Activated T-helper 1 cell treated with Interleukin-2 at 50 U/mL for 16 hours (primary cell): Measurements from ENCODE around the gene BLTP2.

ENCODE experiments used
- DNase-seq: peaks from one replicate; pipeline ENCODE4 v3.0.0-alpha.2; 2020; ENCODE audit warnings: low read depth

Gene BLTP2

GRCh38 chr17:28598799-28599310 is 46.1 kb downstream of the BLTP2 start, which contains the start of gene SPAG5:
TSS of gene SPAG5 (minus strand) at chr17:28599025. CDS start at chr17:28598946, 79 bp downstream.
- peak; percentile 95 for DNase-seq

DNA sequence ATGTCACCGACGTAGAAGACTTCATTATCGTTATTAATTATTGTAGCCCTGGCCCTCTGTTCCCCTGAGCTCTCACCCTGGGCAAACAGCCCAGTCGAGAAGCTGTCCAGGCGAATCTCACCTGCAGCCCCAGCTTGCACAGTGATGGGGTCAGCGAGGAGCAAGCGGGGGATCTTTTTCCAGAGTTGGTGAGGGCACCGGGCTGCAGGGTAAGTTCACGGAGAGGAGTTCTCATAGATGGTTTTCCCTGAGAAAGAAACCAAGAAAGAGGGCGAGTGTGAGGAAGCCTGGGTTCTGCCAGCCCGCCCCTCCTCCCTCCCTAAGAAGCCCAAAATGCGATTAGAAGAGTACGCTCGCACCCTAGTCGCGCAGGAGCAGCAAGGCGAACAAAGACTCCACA is 46.6 kb downstream of the BLTP2 start:
- no peak for DNase-seq

GRCh38 chr17:28597606-28598383 is 47.2 kb downstream of the BLTP2 start:
- no peak for DNase-seq
